Spleen (tissue), 7 donors: ENCODE data around the gene PIPOX.

Experiments used
- CTCF ChIP-seq, 11 experiments: fragments of 200-600 bp in 7 of 11; fragments of 450-650 bp in 4 of 11; sonication (generic) in 4 of 11; IDR thresholded peaks in 8 of 11; conservative IDR thresholded peaks in 3 of 11; 1 replicate in 7 of 11; 2 replicates in 4 of 11; pipeline versions ENCODE4 v1.4.0 to v1.8.0; 2016 to 2021; ENCODE audit warnings: antibody characterized with exemption in 11 of 11, inconsistent platforms in 4 of 11, mild to moderate bottlenecking in 1 of 11
- POLR2A ChIP-seq, 3 donors: fragments of 450-650 bp; IDR thresholded peaks; one replicate each; pipeline ENCODE4 v1.5.1; 2017; ENCODE audit warnings: antibody characterized with exemption in 3 of 3, mild to moderate bottlenecking in 1 of 3
- POLR2AphosphoS5 ChIP-seq, 3 donors: sonication (generic); formaldehyde crosslinking; IDR thresholded peaks; one replicate each; pipeline ENCODE4 v1.5.1; 2017; ENCODE audit warnings: antibody characterized with exemption in 3 of 3
- donor health status: DM: no; HTN: no; CAD: no; lungs with moderate emphysema.
- donor health status: DM: no; HTN: no; CAD: no.
- donor health status: DM: no; HTN: no; CAD: no.

- TF ChIP-seq CTCF (IDR thresholded peaks at IDR 0.05 in 8 of 11, conservative IDR thresholded peaks at IDR 0.05 in 3 of 11), result no peak
- no peak for TF ChIP-seq POLR2AphosphoS5 (IDR thresholded peaks at IDR 0.05)
- TF ChIP-seq POLR2A (IDR thresholded peaks at IDR 0.05), result no peak
These were observed 6.4 kb upstream of the PIPOX start for GRCh38 chr17:29036584-29036983.
